BE2C (cell line): ENCODE data around the gene NBAS.

Experiments
- DNase-seq: peaks from one replicate; pipeline ENCODE4 v3.0.0-alpha.2; 2020
- H3K27me3 ChIP-seq: fragments of 250-450 bp; sonication (Bioruptor Pico); 2 replicates; pipeline ENCODE4 v1.5.1; 2020; ENCODE audit warnings: mild to moderate bottlenecking
- H3K36me3 ChIP-seq: fragments of 250-450 bp; sonication (Bioruptor Pico); 2 replicates; pipeline ENCODE4 v1.5.1; 2020; ENCODE audit warnings: mild to moderate bottlenecking
- H3K4me1 ChIP-seq: fragments of 250-450 bp; sonication (Bioruptor Pico); 2 replicates; pipeline ENCODE4 v1.5.1; 2020
- H3K4me3 ChIP-seq: 2 replicates; pipeline ENCODE4 v1.5.1; 2011; ENCODE audit warnings: low read depth, low read length
- H3K9me3 ChIP-seq: fragments of 250-450 bp; sonication (Bioruptor Pico); 2 replicates; pipeline ENCODE4 v1.5.1; 2020
- CTCF ChIP-seq: IDR thresholded peaks from 2 replicates; pipeline ENCODE4 v1.5.1; 2012; ENCODE audit warnings: mild to moderate bottlenecking, low read depth, low read length

Gene NBAS

GRCh38 chr2:15279201-15279876, 281.8 kb downstream of the NBAS start:
- TF ChIP-seq CTCF, result no peak
- H3K4me1 ChIP-seq, result no peaks in the 10 kb centered on the region
- no peak for DNase-seq
- no peak overlapping the region for H3K4me3 ChIP-seq
- H3K9me3 ChIP-seq, result no peaks in the 10 kb centered on the region
- H3K27me3 ChIP-seq, result no peaks in the 10 kb centered on the region
- H3K36me3 ChIP-seq, result peaks cover 9% of the 10 kb centered on the region

GRCh38 chr2:15278296-15278695, 282.8 kb downstream of the NBAS start:
- TF ChIP-seq CTCF, result no peak
- DNase-seq, result no peak
- Histone ChIP-seq H3K9me3 (no peaks in the 10 kb centered on the region), H3K4me3 (no peak overlapping the region), H3K27me3 (no peaks in the 10 kb centered on the region), H3K36me3 (peaks cover 6% of the 10 kb centered on the region), H3K4me1 (no peaks in the 10 kb centered on the region)

GRCh38 chr2:15275346-15275745, 285.8 kb downstream of the NBAS start:
- DNase-seq, result no peak
- no peaks in the 10 kb centered on the region for H3K27me3 ChIP-seq
- H3K36me3 ChIP-seq, result peaks cover 6% of the 10 kb centered on the region
- H3K4me1 ChIP-seq, result no peaks in the 10 kb centered on the region
- TF ChIP-seq CTCF, result no peak
- H3K4me3 ChIP-seq, result no peak overlapping the region
- no peaks in the 10 kb centered on the region for H3K9me3 ChIP-seq

GRCh38 chr2:15273452-15273851, 287.7 kb downstream of the NBAS start:
- Histone ChIP-seq H3K36me3 (peaks cover 6% of the 10 kb centered on the region), H3K9me3 (no peaks in the 10 kb centered on the region), H3K27me3 (no peaks in the 10 kb centered on the region), H3K4me3 (no peak overlapping the region), H3K4me1 (no peaks in the 10 kb centered on the region)
- no peak for DNase-seq
- TF ChIP-seq CTCF, result no peak

- Histone ChIP-seq H3K36me3 (peaks cover 6% of the 10 kb centered on the region), H3K27me3 (no peaks in the 10 kb centered on the region), H3K4me1 (no peaks in the 10 kb centered on the region), H3K4me3 (no peak overlapping the region), H3K9me3 (no peaks in the 10 kb centered on the region)
- DNase-seq, result no peak
- TF ChIP-seq CTCF, result no peak
Observed at GRCh38 chr2:15272942-15273341, 288.2 kb downstream of the NBAS start.

GRCh38 chr2:15271941-15272542, 289.1 kb downstream of the NBAS start:
- H3K4me1 ChIP-seq, result no peaks in the 10 kb centered on the region
- no peak for TF ChIP-seq CTCF
- no peak for DNase-seq
- peaks cover 6% of the 10 kb centered on the region for H3K36me3 ChIP-seq
- no peak overlapping the region for H3K4me3 ChIP-seq
- no peaks in the 10 kb centered on the region for H3K9me3 ChIP-seq
- no peaks in the 10 kb centered on the region for H3K27me3 ChIP-seq
